ENCODE results near the gene ARRDC1.
"Not testable (repeated sequence)": the region's sequence is repeated elsewhere in the genome, so short reads cannot be mapped to it uniquely, and the experiment has no call there.

ARRDC1 gene

DNA sequence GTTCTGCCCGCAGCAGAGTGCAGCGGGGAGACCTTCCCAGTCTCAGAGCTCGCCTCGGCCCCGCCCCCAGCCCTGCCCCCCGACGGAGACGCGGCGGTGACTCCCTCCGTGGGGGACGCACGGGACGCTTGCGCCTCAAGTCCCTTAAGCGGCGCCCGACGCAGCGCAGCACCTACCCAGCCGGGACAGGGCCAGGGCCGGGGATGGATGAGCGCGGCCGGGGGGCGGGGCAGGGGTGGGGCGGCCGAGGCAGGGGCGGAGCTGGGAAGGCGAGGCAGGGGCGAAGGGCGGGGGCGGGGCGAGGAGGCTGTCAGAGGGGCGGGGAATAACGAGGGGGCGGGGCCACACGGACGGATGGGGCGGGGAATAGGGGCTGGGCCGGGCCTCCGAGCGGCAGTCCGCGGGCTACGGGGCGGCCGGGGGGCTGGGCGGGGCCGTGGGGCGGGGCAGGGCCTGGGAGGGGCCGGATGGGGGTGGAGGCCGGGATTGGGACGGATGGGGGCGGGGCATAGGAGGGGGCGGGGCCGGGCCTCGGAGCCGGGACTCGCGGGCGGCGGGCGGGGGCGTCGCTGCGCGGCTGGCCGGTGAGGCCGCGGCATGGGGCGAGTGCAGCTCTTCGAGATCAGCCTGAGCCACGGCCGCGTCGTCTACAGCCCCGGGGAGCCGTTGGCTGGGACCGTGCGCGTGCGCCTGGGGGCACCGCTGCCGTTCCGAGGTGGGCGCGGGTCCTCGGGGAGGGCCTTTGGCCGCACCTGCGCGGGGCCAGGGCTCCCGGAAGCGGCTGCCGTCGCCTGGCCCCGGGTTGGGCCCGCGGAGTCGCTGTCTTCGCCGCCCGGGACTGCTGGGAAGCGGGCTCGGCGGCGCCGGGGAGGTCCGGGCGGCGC, at the start of gene ARRDC1:
Gene ARRDC1 (plus strand): TSS at position 566 of the 884 bp plus-strand sequence. CDS start 32 bp downstream, at position 598.
- no peaks in the 10 kb centered on the region for H3K9me3 Mint-ChIP-seq (ENCODE audit: low read depth)
- peak within 1 kb of the TSS; percentile 85 for H3K4me3 Mint-ChIP-seq
- H3K4me1 Mint-ChIP-seq (ENCODE audit: low read depth): peaks cover 17% of the 10 kb centered on the region
- H3K27ac Mint-ChIP-seq: peak within 1 kb of the TSS; percentile 41
- H3K27me3 Mint-ChIP-seq: no peaks in the 10 kb centered on the region
- no peaks in the 10 kb centered on the region for H3K36me3 Mint-ChIP-seq

DNA sequence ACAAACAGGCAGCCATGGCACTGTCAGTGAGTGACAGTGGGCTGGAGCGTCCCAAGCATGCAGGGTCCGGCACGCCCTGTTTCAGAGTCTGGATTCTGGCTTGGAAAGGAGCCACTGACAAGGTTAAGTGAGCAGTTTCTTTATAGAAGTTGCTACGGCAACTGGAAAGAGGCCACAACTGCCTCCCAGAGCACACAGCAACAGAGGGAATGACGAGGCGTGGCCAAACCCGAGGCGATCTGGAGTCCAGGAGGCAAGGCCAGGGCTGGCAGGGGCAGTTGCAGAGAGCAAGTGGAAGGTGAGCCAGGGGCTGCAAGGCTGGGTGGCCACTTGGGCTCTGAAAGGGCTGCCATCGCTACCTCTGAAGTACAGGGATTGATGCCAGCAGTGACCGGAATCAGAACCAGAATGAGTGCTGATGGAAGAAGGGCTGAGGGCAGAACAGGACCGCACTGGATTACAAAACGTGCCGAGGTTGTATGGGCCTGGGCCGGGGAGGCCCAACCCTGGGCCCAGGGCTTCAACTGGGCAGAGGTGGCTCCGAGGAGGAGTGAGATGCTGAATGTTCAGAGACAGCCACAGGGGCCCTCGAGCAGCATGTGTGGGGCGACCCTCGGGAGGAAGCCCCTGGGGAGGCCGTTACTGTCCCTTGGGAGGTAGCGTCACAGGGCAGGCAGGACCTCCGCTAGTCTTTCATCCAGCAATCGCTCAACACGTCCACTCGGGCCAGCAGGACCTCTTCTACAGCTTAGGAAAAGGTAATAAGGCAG, 49.2 kb upstream of the ARRDC1 start:
- peaks cover 8% of the 10 kb centered on the region for H3K4me1 Mint-ChIP-seq (ENCODE audit: low read depth)
- H3K36me3 Mint-ChIP-seq: peaks cover 3% of the 10 kb centered on the region
- no peak overlapping the region for H3K4me3 Mint-ChIP-seq
- H3K9me3 Mint-ChIP-seq (ENCODE audit: low read depth): no peaks in the 10 kb centered on the region
- H3K27ac Mint-ChIP-seq: no peak overlapping the region
- no peaks in the 10 kb centered on the region for H3K27me3 Mint-ChIP-seq

DNA sequence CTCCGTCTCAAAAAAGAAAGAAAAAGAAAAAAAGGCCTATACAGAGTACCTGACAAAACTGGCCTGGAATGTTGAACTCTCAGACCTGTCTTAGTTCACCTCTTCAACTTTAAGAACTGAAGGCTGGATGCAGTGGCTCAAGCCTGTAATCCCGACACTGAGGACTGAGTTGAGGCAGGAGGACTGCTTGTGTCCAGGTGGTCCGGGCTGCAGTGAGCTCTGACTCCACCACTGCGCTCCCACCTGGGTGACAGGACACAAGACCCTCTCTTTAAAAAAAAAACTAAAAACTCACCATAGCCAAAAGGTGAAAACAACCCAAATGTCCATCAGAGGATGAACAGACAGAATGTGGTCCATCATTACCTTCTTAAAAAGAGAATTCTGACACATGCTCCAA, 47.4 kb upstream of the ARRDC1 start:
- Mint-ChIP-seq H3K36me3 (peaks cover 3% of the 10 kb centered on the region), H3K9me3 (ENCODE audit: low read depth) (no peaks in the 10 kb centered on the region), H3K4me3 (no peak overlapping the region), H3K27ac (no peak overlapping the region), H3K4me1 (ENCODE audit: low read depth) (peaks cover 3% of the 10 kb centered on the region), H3K27me3 (no peaks in the 10 kb centered on the region)

DNA sequence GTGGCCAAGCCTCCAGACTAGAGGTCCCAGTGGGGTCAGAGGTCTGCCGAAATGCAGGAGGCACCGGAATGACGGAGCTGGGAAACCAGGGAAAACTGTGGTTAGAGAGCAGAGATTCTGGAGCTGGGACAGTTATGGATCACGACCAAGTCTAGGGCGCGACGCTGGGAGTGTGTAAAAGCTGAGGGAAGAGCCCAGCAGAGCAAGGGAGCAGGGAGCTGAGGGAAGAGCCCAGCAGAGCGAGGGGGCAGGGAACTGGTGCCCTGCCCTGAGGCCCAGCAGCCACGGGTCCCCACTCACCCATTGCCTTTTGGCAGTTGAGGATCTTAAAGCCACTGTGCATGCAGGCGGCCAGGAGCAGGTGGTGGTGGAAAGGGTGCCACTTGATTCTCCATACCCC, 41.4 kb upstream of the ARRDC1 start:
- Mint-ChIP-seq H3K27me3 (no peaks in the 10 kb centered on the region), H3K9me3 (ENCODE audit: low read depth) (no peaks in the 10 kb centered on the region), H3K4me3 (no peak overlapping the region), H3K4me1 (ENCODE audit: low read depth) (no peaks in the 10 kb centered on the region), H3K27ac (no peak overlapping the region), H3K36me3 (peaks cover 2% of the 10 kb centered on the region)

- no peaks in the 10 kb centered on the region for H3K9me3 Mint-ChIP-seq (ENCODE audit: low read depth)
- H3K27me3 Mint-ChIP-seq: no peaks in the 10 kb centered on the region
- no peak overlapping the region for H3K4me3 Mint-ChIP-seq
- no peak overlapping the region for H3K27ac Mint-ChIP-seq
- H3K36me3 Mint-ChIP-seq: peaks cover 2% of the 10 kb centered on the region
- H3K4me1 Mint-ChIP-seq (ENCODE audit: low read depth): no peaks in the 10 kb centered on the region
Observed at GRCh38 chr9:137564817-137565411, 40.6 kb upstream of the ARRDC1 start.

- H3K27ac Mint-ChIP-seq; H3K27me3 Mint-ChIP-seq; H3K9me3 Mint-ChIP-seq (ENCODE audit: low read depth); H3K4me3 Mint-ChIP-seq; H3K4me1 Mint-ChIP-seq (ENCODE audit: low read depth); H3K36me3 Mint-ChIP-seq: not testable (repeated sequence)
Observed at GRCh38 chr9:137568445-137568844, 37.0 kb upstream of the ARRDC1 start.

GRCh38 chr9:137569609-137570203, 35.8 kb upstream of the ARRDC1 start:
- peaks cover 4% of the 10 kb centered on the region for H3K4me1 Mint-ChIP-seq (ENCODE audit: low read depth)
- no peaks in the 10 kb centered on the region for H3K9me3 Mint-ChIP-seq (ENCODE audit: low read depth)
- H3K4me3 Mint-ChIP-seq: no peak overlapping the region
- no peaks in the 10 kb centered on the region for H3K27me3 Mint-ChIP-seq
- no peak overlapping the region for H3K27ac Mint-ChIP-seq
- H3K36me3 Mint-ChIP-seq: peaks cover 7% of the 10 kb centered on the region

DNA sequence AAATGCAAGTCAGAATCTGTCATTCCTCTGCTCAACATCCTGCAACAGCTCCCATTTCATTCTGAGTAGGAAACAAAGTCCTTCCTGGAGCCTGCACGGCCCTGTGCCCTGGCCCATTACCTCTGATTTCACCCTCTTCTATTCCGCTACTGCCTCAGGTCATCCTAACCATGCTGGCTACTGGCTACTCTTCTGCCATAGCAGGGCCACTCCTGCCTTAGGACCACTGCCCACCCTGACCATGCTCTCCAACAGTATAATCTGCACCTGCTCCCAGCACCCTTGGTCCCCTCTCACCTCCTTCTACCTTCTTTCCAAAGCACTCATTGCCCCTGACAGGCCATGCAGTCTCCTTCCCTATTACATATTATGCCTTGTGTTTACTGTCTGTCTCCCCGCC, 34.9 kb upstream of the ARRDC1 start:
- H3K4me3 Mint-ChIP-seq: no peak overlapping the region
- no peaks in the 10 kb centered on the region for H3K9me3 Mint-ChIP-seq (ENCODE audit: low read depth)
- peaks cover 7% of the 10 kb centered on the region for H3K36me3 Mint-ChIP-seq
- peaks cover 10% of the 10 kb centered on the region for H3K4me1 Mint-ChIP-seq (ENCODE audit: low read depth)
- H3K27me3 Mint-ChIP-seq: no peaks in the 10 kb centered on the region
- H3K27ac Mint-ChIP-seq: no peak overlapping the region

- H3K36me3 Mint-ChIP-seq: peaks cover 8% of the 10 kb centered on the region
- H3K4me1 Mint-ChIP-seq (ENCODE audit: low read depth): peaks cover 33% of the 10 kb centered on the region
- H3K4me3 Mint-ChIP-seq: no peak overlapping the region
- H3K27ac Mint-ChIP-seq: no peak overlapping the region
- no peaks in the 10 kb centered on the region for H3K27me3 Mint-ChIP-seq
- H3K9me3 Mint-ChIP-seq (ENCODE audit: low read depth): no peaks in the 10 kb centered on the region
Observed at GRCh38 chr9:137574192-137574591, 31.3 kb upstream of the ARRDC1 start.

- peaks cover 6% of the 10 kb centered on the region for H3K36me3 Mint-ChIP-seq
- peaks cover 35% of the 10 kb centered on the region for H3K4me1 Mint-ChIP-seq (ENCODE audit: low read depth)
- H3K4me3 Mint-ChIP-seq: peak overlapping the region; percentile 91
- no peaks in the 10 kb centered on the region for H3K27me3 Mint-ChIP-seq
- H3K9me3 Mint-ChIP-seq (ENCODE audit: low read depth): no peaks in the 10 kb centered on the region
- H3K27ac Mint-ChIP-seq: no peak overlapping the region
Observed at GRCh38 chr9:137575364-137575715, 30.1 kb upstream of the ARRDC1 start.

GRCh38 chr9:137575716-137576411, 29.6 kb upstream of the ARRDC1 start:
- Mint-ChIP-seq H3K27me3 (no peaks in the 10 kb centered on the region), H3K27ac (peak overlapping the region; percentile 46), H3K36me3 (peaks cover 2% of the 10 kb centered on the region), H3K9me3 (ENCODE audit: low read depth) (no peaks in the 10 kb centered on the region), H3K4me3 (peak overlapping the region; percentile 91), H3K4me1 (ENCODE audit: low read depth) (peaks cover 32% of the 10 kb centered on the region)

GRCh38 chr9:137578518-137579258, 26.8 kb upstream of the ARRDC1 start, which contains the start of gene DPH7:
DPH7 (minus strand) TSS chr9:137578925; CDS start chr9:137578777, 148 bp downstream.
- peak within 1 kb of the TSS; percentile 91 for H3K4me3 Mint-ChIP-seq
- no peaks in the 10 kb centered on the region for H3K27me3 Mint-ChIP-seq
- peaks cover 2% of the 10 kb centered on the region for H3K36me3 Mint-ChIP-seq
- H3K4me1 Mint-ChIP-seq (ENCODE audit: low read depth): peaks cover 32% of the 10 kb centered on the region
- H3K9me3 Mint-ChIP-seq (ENCODE audit: low read depth): no peaks in the 10 kb centered on the region
- H3K27ac Mint-ChIP-seq: peak within 1 kb of the TSS; percentile 68

DNA sequence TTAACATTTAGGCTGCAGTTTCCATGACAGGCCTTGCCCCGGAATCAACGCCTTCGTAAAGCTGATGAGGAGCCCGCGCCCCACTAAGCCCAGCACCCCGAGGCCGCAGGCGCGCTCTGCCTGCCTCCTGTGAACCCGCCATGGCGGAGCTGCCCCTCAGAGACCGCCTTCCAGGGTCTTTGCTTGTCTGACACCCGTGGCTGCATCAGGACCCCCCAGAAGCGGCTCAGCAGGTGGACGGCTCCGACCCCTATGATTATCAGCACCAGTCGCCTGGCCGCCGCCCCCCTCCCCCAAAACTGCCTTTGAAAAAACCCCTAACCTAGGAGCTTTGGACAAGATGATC, 26.3 kb upstream of the ARRDC1 start:
- Mint-ChIP-seq H3K36me3 (peaks cover 2% of the 10 kb centered on the region), H3K27me3 (no peaks in the 10 kb centered on the region), H3K9me3 (ENCODE audit: low read depth) (no peaks in the 10 kb centered on the region), H3K4me1 (ENCODE audit: low read depth) (peaks cover 32% of the 10 kb centered on the region), H3K27ac (no peak overlapping the region), H3K4me3 (peak overlapping the region; percentile 91)

Data from activated naive CD8-positive, alpha-beta T cell (primary cell).